Measurements from ENCODE around the gene GGT5. TPM values are rescaled to one million over a fixed set of nuclear protein-coding genes. Genes with fewer than 3 reads are reported as not detected.
"Not testable (repeated sequence)": the region's sequence is repeated elsewhere in the genome, so short reads cannot be mapped to it uniquely, and the experiment has no call there.

The GGT5 gene
- total and polyA plus RNA-seq, 8 donors: 9.9 to 48.8 (median 20.4) TPM

- no peak for DNase-seq
- Histone ChIP-seq H3K4me3 (no peak overlapping the region), H3K4me1 (peaks cover 27 to 49% (median 31%) of the 10 kb centered on the region in 4 donors), H3K27me3 (no peaks in the 10 kb centered on the region), H3K36me3 (no peaks in the 10 kb centered on the region), H3K27ac (peak overlapping the region in 2 of 5 donors; percentile 88 to 93), H3K9me3 (no peaks in the 10 kb centered on the region)
- TF ChIP-seq POLR2AphosphoS5 (IDR thresholded peaks at IDR 0.05): no peak
- TF ChIP-seq EP300 (IDR thresholded peaks at IDR 0.05): no peak
- TF ChIP-seq CTCF (IDR thresholded peaks at IDR 0.05): no peak
- TF ChIP-seq POLR2A (IDR thresholded peaks at IDR 0.05): no peak
- intact Hi-C loops (cut with DNase I; ENCODE audit: low total_unique reads): no loop called here
- WGBS, 5 donors: 83 to 91% (median 87%) methylated on average over 4 of the region's 4 CpGs
These were observed 35.2 kb downstream of the GGT5 start for GRCh38 chr22:24209687-24210086.

GRCh38 chr22:24209016-24209415, 35.9 kb downstream of the GGT5 start:
- no peaks in the 10 kb centered on the region for H3K9me3 ChIP-seq
- no peak overlapping the region for H3K4me3 ChIP-seq
- no peak for DNase-seq
- WGBS, 5 donors: 73 to 89% (median 80%) methylated on average over 3 of the region's 3 CpGs
- H3K27me3 ChIP-seq: no peaks in the 10 kb centered on the region
- TF ChIP-seq CTCF (IDR thresholded peaks at IDR 0.05): no peak
- TF ChIP-seq POLR2AphosphoS5 (IDR thresholded peaks at IDR 0.05): no peak
- TF ChIP-seq POLR2A (IDR thresholded peaks at IDR 0.05): no peak
- no peak for TF ChIP-seq EP300 (IDR thresholded peaks at IDR 0.05)
- H3K27ac ChIP-seq: peak overlapping the region in 4 of 5 donors; percentile 78 to 93 (median 86)
- intact Hi-C loops (cut with DNase I; ENCODE audit: low total_unique reads): no loop called here
- no peaks in the 10 kb centered on the region for H3K36me3 ChIP-seq
- peaks cover 27 to 50% (median 31%) of the 10 kb centered on the region in 4 donors for H3K4me1 ChIP-seq

GRCh38 chr22:24208012-24208749, 36.7 kb downstream of the GGT5 start:
- WGBS, 5 donors: 1 to 9% (median 3%) methylated on average over 2 of the region's 2 CpGs
- peak overlapping the region; percentile 78 to 93 (median 88) for H3K27ac ChIP-seq
- TF ChIP-seq CTCF (IDR thresholded peaks at IDR 0.05): no peak
- TF ChIP-seq POLR2AphosphoS5 (IDR thresholded peaks at IDR 0.05): peak; percentile 36 to 87 (median 63)
- no peak for TF ChIP-seq EP300 (IDR thresholded peaks at IDR 0.05)
- no peaks in the 10 kb centered on the region for H3K36me3 ChIP-seq
- DNase-seq: peak; percentile 58 to 80
- no peak overlapping the region for H3K4me3 ChIP-seq
- peaks cover 27 to 50% (median 31%) of the 10 kb centered on the region in 4 donors for H3K4me1 ChIP-seq
- H3K27me3 ChIP-seq: no peaks in the 10 kb centered on the region
- intact Hi-C loops (cut with DNase I; ENCODE audit: low total_unique reads): no loop called here
- H3K9me3 ChIP-seq: no peaks in the 10 kb centered on the region

GRCh38 chr22:24207264-24208011, 37.4 kb downstream of the GGT5 start:
- DNase-seq: no peak
- intact Hi-C loops (cut with DNase I; ENCODE audit: low total_unique reads): no loop called here
- no peaks in the 10 kb centered on the region for H3K9me3 ChIP-seq
- WGBS, 5 donors: 41 to 55% (median 49%) methylated on average over 8 of the region's 8 CpGs
- no peaks in the 10 kb centered on the region for H3K27me3 ChIP-seq
- peak overlapping the region in 1 of 4 donors; percentile 17 for H3K4me3 ChIP-seq
- peak overlapping the region; percentile 78 to 95 (median 88) for H3K27ac ChIP-seq
- peaks cover 27 to 50% (median 31%) of the 10 kb centered on the region in 4 donors for H3K4me1 ChIP-seq
- no peak for TF ChIP-seq POLR2AphosphoS5 (IDR thresholded peaks at IDR 0.05)
- TF ChIP-seq CTCF (IDR thresholded peaks at IDR 0.05): no peak
- no peak for TF ChIP-seq EP300 (IDR thresholded peaks at IDR 0.05)
- no peak for TF ChIP-seq POLR2A (IDR thresholded peaks at IDR 0.05)
- H3K36me3 ChIP-seq: no peaks in the 10 kb centered on the region

- Histone ChIP-seq H3K4me1 (peaks cover 27 to 50% (median 31%) of the 10 kb centered on the region in 4 donors), H3K27ac (peak overlapping the region; percentile 74 to 93 (median 84))
- H3K9me3 ChIP-seq; H3K4me3 ChIP-seq; intact Hi-C loops (cut with DNase I; ENCODE audit: low total_unique reads); H3K27me3 ChIP-seq; H3K36me3 ChIP-seq; DNase-seq: not testable (repeated sequence)
- WGBS, 5 donors: 77 to 86% (median 81%) methylated on average over 15 of the region's 15 CpGs
These were observed 38.2 kb downstream of the GGT5 start for GRCh38 chr22:24206460-24207263.
